HepG2 (cell line): ENCODE measurements around the gene CFAP300.

Source experiments
- ARID3A ChIP-seq: IDR thresholded peaks from 2 replicates; pipeline ENCODE4 v1.6.1; 2012; ENCODE audit warnings: low read depth, low read length, improper control_type of control experiment
- BHLHE40 ChIP-seq: IDR thresholded peaks from 2 replicates; pipeline ENCODE4 v1.6.1; 2011; ENCODE audit warnings: low read length, improper control_type of control experiment
- CREM ChIP-seq, 2 experiments: sonication (generic) in 1 of 2; formaldehyde crosslinking in 1 of 2; IDR thresholded peaks; 2 replicates each; pipeline versions ENCODE4 v1.4.0 to v1.6.1; 2016 to 2020; ENCODE audit warnings: antibody characterized with exemption in 1 of 2, mild to moderate bottlenecking in 1 of 2, missing genetic modification reagents in 1 of 2
- CTCF ChIP-seq: sonication (generic); formaldehyde crosslinking; IDR thresholded peaks from 2 replicates; pipeline ENCODE4 v1.5.0; 2020; ENCODE audit warnings: mild to moderate bottlenecking, missing genetic modification reagents, moderate library complexity
- POLR2A ChIP-seq, 2 experiments: IDR thresholded peaks; 2 replicates each; pipeline ENCODE4 v1.6.1; 2011; ENCODE audit warnings: low read depth in 2 of 2, low read length in 2 of 2, mild to moderate bottlenecking in 1 of 2, moderate library complexity in 1 of 2; ENCODE audit not compliant: insufficient read depth in 1 of 2
- POLR2AphosphoS5 ChIP-seq: IDR thresholded peaks from 2 replicates; pipeline ENCODE4 v1.6.1; 2012; ENCODE audit warnings: low read depth, low read length
- REST ChIP-seq, 2 experiments: IDR thresholded peaks; 2 replicates each; pipeline ENCODE4 v1.6.1; 2011 to 2012; ENCODE audit warnings: low read length in 2 of 2, borderline replicate concordance in 1 of 2, low read depth in 1 of 2, mild to moderate bottlenecking in 1 of 2, moderate library complexity in 1 of 2
- SALL2 ChIP-seq: sonication (generic); formaldehyde crosslinking; IDR thresholded peaks from 2 replicates; pipeline ENCODE4 v1.8.1; 2023; ENCODE audit warnings: mild to moderate bottlenecking, missing genetic modification reagents, inconsistent platforms
- ZNF317 ChIP-seq: sonication (generic); formaldehyde crosslinking; IDR thresholded peaks from 2 replicates; pipeline ENCODE4 v1.5.0; 2020; ENCODE audit warnings: mild to moderate bottlenecking, missing genetic modification reagents
- TF ChIP-seq, protein P1 (sequence below): IDR thresholded peaks from 2 replicates; pipeline ENCODE4 v1.6.1; 2012; ENCODE audit warnings: inconsistent platforms
- TF ChIP-seq, protein P2 (sequence below): sonication (generic); formaldehyde crosslinking; IDR thresholded peaks from 2 replicates; pipeline ENCODE4 v1.5.0; 2020; ENCODE audit warnings: mild to moderate bottlenecking, missing genetic modification reagents, borderline replicate concordance

- TF ChIP-seq POLR2A (IDR thresholded peaks at IDR 0.05; ENCODE audit: insufficient read depth in 1 of 2, low read depth in 2 of 2, low read length in 2 of 2) = no peak
- no peak for TF ChIP-seq POLR2AphosphoS5
- no peak for TF ChIP-seq BHLHE40
- TF ChIP-seq, protein P1, sequence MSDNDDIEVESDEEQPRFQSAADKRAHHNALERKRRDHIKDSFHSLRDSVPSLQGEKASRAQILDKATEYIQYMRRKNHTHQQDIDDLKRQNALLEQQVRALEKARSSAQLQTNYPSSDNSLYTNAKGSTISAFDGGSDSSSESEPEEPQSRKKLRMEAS = no peak
- TF ChIP-seq REST (IDR thresholded peaks at IDR 0.05; ENCODE audit: borderline replicate concordance in 1 of 2, low read depth in 1 of 2, low read length in 2 of 2) = no peak
- no peak for TF ChIP-seq ZNF317 (CRISPR knock-in tag)
- TF ChIP-seq SALL2 = no peak
- TF ChIP-seq ARID3A = no peak
- TF ChIP-seq CTCF = no peak
- no peak for TF ChIP-seq CREM (IDR thresholded peaks at IDR 0.05)
- TF ChIP-seq CREM (CRISPR knock-in tag; IDR thresholded peaks at IDR 0.05) = no peak
- TF ChIP-seq, protein P2, sequence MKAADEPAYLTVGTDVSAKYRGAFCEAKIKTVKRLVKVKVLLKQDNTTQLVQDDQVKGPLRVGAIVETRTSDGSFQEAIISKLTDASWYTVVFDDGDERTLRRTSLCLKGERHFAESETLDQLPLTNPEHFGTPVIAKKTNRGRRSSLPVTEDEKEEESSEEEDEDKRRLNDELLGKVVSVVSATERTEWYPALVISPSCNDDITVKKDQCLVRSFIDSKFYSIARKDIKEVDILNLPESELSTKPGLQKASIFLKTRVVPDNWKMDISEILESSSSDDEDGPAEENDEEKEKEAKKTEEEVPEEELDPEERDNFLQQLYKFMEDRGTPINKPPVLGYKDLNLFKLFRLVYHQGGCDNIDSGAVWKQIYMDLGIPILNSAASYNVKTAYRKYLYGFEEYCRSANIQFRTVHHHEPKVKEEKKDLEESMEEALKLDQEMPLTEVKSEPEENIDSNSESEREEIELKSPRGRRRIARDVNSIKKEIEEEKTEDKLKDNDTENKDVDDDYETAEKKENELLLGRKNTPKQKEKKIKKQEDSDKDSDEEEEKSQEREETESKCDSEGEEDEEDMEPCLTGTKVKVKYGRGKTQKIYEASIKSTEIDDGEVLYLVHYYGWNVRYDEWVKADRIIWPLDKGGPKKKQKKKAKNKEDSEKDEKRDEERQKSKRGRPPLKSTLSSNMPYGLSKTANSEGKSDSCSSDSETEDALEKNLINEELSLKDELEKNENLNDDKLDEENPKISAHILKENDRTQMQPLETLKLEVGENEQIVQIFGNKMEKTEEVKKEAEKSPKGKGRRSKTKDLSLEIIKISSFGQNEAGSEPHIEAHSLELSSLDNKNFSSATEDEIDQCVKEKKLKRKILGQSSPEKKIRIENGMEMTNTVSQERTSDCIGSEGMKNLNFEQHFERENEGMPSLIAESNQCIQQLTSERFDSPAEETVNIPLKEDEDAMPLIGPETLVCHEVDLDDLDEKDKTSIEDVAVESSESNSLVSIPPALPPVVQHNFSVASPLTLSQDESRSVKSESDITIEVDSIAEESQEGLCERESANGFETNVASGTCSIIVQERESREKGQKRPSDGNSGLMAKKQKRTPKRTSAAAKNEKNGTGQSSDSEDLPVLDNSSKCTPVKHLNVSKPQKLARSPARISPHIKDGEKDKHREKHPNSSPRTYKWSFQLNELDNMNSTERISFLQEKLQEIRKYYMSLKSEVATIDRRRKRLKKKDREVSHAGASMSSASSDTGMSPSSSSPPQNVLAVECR = no peak
Observed at GRCh38 chr11:102064316-102064715, 17.1 kb downstream of the CFAP300 start.
